NCI-H345 (cell line): ENCODE data around the gene MAPK4.

Source experiments
- DNase-seq: peaks from one replicate; lab custom pipeline; 2025; lab: John Stamatoyannopoulos, UW

Gene MAPK4

GRCh38 chr18:50623694-50624352, 63.9 kb downstream of the MAPK4 start:
- DNase-seq = no peak

DNA sequence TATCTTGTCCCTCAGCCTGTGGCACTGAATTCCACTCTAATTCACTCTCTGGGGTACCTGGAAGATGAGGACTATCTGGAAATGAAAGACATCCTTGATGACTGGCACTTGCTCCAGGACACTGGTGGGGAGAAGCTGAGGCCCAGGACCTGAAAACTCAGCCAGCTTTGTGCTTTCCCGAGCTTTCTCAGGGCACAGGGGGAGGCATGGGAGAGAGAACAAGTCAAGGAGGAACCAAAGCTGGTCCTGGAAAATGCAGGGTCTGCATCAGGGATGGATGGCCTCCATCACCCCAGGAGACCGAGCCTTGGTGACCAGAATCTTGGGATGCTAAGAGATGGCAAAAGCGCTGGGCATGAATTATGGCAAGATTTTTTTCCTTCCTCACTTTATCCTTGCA, 65.1 kb downstream of the MAPK4 start:
- no peak for DNase-seq

- DNase-seq = no peak
Measured at GRCh38 chr18:50626317-50626716, 66.4 kb downstream of the MAPK4 start.

DNA sequence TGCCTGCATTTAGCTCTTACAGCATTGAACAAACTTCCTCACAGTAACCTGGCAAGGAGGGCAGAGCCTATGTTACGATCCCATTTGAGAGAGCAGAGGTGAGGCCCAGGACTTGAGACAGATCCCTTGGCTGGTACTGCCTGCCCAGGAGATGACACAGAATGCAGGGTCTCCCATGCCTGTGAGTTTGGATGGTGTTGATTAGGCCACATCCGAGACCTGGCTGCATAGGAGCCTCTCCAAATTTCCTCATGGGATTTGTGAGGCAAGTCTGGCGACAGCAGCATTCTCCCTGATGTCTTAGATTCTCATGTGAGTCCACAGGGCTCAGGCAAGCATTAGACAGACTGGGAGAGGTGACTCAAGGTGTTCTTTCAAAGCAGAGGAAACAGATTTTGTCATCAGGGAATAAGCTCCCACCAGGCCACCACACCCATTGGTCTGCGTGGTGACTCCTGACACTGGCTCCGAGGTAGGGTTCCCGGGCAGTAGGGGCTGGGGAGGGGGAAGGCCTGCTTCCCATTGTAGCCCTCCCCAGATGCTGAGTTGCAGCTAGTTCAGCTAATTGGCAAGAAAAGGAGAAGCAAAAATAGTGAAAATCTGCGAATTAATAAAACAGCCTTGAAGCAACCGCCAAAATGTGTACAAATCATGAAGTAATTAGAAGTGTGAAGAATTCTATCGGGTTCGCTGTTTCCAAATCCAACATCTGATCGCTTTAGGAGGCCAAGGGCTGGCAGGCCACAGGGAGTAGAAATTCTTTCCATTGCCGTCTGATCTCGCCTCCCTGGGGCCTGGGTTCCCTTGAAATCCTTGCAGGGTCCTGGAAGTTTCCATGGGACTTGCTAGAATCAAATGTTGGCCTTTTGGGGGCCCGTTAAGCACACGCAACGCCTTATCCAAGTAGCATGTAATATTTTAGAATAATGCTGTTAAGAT, 68.0 kb downstream of the MAPK4 start:
- DNase-seq = no peak

- no peak for DNase-seq
Measured at GRCh38 chr18:50628533-50628905, 68.6 kb downstream of the MAPK4 start.

DNA sequence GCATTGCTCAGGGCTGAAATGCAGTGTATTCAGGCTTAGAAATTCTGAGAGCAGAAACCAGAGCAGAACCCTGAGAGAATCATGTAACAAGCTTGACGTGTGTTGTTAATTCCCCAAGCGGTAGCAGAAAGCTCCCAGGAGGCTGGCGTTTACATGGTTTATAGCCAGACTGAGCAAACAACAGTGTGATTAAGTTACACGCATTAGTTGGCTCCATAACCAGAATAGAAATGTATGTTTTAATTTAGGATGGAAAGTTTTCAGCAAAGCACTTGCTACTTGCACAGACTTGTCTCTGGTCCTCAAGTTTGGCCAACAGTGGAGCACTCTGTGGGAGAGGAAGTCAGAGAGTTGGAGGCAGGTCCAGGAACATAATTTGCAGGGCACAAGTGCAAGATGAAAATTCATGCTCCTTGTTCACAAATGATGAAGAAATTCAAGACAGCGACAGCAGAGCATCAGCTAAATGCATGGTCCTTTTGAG, 69.3 kb downstream of the MAPK4 start:
- peak; percentile 83 for DNase-seq

DNA sequence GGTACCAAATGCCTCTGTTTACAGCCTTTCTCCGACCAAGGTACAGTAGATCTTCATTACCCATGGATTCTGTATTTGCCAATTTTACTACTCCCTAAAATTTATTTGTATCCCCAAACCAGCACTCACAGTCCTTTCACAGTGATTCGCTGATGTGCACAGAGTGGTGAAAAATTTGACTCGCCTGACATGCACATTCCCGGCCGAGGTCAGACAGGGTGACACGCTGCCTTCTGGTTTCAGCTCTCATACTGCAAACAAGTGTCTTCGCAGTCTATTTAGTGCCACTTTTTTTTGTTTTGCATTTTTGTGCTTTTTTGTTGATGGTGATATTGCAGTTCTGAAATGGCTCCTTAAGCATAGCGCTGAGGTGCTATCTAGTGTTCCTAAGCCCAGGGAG, 71.0 kb downstream of the MAPK4 start:
- no peak for DNase-seq

DNA sequence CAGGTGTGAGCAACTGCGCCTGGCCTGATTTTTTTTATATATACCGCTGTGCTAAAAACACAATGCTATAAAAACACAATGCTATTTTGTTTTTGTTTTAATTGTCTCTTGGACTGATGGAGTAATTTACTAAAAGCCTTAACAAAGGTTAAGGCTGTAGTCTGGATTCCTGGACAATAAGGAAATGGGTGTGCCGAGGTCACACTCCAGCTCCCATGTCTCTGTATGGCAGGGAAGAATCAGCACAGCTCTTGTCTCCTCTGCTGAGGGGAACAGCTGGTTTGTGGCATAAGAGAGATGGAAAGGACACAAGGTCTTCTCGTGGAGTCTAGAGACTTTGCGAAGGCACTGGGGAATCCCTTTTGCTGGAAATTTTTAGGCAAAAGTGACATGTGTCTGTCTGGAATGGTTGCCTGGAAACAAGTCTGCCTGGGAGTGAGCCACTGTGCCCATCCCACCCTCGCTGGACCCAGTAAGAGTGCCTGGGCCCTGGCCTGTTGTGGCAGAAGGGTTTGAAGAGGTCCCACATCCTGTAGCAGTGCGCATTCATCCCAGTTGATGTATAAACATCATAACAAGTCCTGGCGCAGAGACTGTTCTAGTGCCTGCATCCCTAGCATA, 73.1 kb downstream of the MAPK4 start:
- DNase-seq = no peak

GRCh38 chr18:50633992-50634391, 74.1 kb downstream of the MAPK4 start:
- peak; percentile 22 for DNase-seq

GRCh38 chr18:50636366-50637057, 76.6 kb downstream of the MAPK4 start:
- no peak for DNase-seq

DNA sequence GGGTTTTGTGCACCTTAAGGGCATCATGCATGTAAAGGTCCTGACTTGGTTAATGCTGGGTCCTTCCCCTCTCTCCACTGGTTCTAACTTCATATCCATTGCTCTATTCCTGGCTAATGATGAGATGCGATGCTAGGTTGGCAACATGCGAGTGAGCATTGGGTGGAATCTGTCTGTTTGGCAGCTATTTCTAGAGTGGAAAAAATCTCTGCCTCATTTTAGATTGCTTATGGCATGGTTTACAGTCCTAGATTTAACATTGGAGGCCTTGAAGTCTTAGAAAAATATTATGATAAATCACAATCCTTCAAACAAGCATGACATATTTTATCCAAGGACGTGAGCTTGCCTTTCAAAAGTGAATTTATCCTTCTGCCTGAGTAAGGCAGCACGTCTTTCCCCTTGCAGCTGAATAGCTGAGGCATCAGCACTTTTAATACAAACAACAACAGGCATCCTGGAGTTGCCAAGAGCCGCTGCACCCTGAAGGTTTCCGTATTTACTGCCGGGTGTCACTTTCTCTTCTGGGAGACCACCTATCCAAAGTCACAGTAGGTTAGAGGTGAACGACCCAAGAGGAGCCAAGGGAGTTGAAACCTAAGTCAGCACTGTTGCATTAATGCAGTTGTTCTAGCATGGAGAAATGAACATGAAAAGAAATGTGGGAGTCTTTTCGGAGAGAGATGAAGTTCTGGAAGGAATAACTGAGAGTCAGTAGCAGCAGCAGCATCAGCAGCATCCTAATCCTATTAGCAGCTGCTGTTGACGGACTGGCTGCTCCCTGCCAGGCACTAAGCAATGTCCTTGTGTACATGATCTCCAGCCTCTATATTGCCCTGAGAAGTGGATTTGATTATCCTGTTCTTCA, 78.4 kb downstream of the MAPK4 start:
- peak; percentile 35 for DNase-seq

DNA sequence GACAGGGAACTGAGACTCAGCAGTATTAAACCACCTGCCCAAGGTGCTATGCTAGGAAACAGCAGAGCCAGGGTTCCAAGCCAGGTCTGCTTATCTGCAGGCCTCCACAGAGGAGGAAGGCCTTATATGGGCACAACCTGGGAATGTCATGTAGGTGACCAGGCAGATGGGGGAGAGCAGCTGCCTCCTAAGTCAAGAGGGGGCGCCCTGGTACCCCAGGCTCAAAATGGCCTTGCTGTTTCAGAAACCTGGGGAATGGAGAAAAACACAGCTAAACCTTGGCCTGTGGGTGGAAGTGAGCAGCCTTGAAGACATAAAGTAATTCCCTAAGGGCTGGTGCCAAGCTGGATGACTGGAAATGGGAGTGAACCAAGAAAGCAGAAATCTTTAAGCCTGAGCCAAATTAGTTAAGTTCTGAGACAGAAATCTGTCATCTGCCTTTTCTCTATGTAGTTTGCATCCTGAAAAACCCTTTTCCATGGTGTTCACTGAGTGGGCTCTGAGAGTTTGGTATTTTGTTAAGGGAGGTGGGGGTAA, 79.1 kb downstream of the MAPK4 start:
- DNase-seq = no peak

- DNase-seq = no peak
Measured at GRCh38 chr18:50639711-50640110, 79.8 kb downstream of the MAPK4 start.

DNA sequence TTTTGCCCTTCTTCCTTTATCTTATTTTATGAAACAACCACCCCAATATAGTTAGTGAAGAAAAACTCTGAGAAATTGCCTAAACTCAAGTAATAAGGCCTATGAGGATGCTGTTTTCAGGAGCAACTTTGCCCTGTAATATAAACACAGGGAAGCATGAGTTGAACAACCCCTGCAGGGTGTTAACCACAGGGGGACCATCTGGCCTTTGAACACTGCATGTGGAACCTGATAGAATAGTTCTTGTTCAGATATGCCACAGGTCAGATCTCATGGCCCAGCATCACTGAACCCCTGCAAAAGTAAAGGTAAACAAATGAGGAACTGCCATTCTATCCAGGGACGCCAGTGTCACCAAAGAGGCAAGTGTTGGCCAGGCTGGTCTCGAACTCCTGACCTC, 82.6 kb downstream of the MAPK4 start:
- DNase-seq = no peak

DNA sequence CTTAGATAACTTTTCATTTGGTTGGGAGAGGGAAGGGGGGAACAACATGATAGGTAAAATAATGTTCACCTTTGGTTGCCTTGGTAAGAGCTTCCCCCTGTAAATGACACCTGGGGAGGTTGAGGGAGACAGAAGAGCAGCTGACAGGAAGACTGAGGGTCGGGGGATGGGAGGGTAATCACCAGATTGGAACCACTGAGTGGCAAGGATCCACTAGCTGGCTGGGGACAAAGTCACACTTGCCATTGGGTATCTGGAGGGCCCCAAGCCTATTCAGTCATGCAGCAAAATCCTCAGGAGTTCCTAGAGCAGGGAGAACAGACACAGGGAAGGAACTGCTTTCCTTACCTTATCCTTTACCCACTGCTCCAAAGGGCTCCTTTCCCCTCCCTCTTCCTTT, 84.3 kb downstream of the MAPK4 start:
- DNase-seq = no peak

DNA sequence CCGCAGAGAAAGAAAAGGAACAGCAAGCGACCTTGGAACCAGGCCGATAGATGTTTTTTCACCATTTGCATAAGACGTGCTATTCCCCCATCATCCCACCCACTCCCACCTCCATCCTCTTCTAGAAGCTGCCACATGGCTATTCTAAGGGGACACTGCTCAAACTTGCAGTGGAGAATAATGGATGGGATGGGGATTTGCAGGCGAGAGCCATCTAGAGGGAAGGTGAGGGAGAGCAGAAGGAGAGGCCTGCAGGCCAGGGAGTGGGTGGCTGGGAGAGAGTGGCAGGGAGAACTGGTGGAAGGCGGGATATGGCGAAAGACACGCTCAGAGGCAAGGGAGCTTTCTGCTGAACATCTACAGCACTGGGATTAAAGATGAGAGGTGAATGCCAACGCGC, 84.9 kb downstream of the MAPK4 start:
- DNase-seq = no peak

DNA sequence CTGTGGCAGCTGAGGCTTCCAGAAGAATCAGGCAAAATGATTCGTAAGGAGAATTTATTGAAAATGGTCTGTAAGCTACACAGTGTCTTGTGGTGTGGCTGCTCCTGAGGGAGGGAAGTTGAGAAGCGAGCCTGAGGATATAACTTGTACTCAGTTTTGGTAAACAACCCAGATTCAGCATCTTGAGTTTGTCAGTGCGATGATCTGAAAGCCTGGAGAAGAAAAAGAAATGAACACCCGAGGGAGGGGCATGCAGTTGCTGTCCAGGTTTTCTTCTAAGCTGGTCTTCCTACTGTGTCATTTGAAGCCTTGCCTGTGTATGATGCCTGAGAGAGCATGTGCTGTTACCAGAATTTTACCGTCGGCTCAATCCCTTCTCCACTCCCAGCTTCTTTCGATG, 87.3 kb downstream of the MAPK4 start:
- no peak for DNase-seq

- no peak for DNase-seq
Measured at GRCh38 chr18:50647792-50648191, 87.9 kb downstream of the MAPK4 start.

DNA sequence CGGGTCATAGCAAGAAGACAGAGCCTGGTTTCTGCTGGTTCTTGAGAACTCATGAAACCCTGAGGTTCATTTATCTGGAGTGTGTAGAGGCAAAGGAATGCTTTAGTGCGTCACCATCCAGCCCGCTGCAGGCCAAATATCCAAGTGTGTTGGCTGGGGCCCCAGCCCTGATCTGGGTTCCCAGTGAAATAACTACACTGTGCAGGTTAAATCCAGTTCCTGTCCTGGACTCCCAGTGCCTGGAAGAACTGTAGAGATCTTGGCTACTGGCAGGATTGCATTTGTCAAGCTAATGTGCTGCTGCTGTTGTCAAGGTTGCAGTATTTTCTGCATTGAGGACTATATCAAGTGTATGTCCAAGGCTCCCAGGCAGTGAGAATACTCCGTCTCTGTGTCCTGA, 89.9 kb downstream of the MAPK4 start:
- no peak for DNase-seq

DNA sequence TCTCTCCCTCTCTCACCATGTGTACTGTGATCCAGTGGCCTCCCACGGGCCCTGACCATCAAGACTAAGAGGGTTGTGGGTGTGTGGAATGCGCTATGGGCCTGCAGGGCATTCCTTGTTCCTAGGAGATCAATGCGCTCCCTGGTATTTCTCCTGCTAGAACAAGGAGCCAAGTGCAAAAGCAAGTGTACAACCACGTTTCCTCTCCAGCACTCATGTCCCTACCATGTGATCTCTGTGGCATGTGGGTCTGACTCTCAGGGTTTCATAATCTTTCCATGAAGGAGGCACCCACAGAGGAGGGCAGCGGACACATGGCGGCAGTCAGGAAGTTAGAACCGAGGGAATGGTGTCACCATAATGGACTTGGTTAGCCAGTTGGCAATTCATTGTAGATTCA, 91.4 kb downstream of the MAPK4 start:
- no peak for DNase-seq
